Activated naive CD8-positive, alpha-beta T cell (primary cell): ENCODE data around the gene HSPA2.
"Not testable (repeated sequence)": the region's sequence is repeated elsewhere in the genome, so short reads cannot be mapped to it uniquely, and the experiment has no call there.

Experiments used
- H3K27ac Mint-ChIP-seq: one replicate; pipeline ENCODE4 v1.8.0; 2021; ENCODE audit warnings: mixed read lengths
- H3K27me3 Mint-ChIP-seq: one replicate; pipeline ENCODE4 v1.8.0; 2021; ENCODE audit warnings: mixed read lengths
- H3K36me3 Mint-ChIP-seq: one replicate; pipeline ENCODE4 v1.8.0; 2021; ENCODE audit warnings: mixed read lengths
- H3K4me1 Mint-ChIP-seq: one replicate; pipeline ENCODE4 v1.8.0; 2021; ENCODE audit warnings: low read depth, mixed read lengths
- H3K4me3 Mint-ChIP-seq: one replicate; pipeline ENCODE4 v1.8.0; 2021; ENCODE audit warnings: mild to moderate bottlenecking, mixed read lengths
- H3K9me3 Mint-ChIP-seq: one replicate; pipeline ENCODE4 v1.8.0; 2021; ENCODE audit warnings: low read depth, mixed read lengths

Gene HSPA2

GRCh38 chr14:64507376-64508156 is 33.0 kb upstream of the HSPA2 start:
- H3K27me3 Mint-ChIP-seq = no peaks in the 10 kb centered on the region
- no peaks in the 10 kb centered on the region for H3K9me3 Mint-ChIP-seq
- H3K4me3 Mint-ChIP-seq = peak overlapping the region; percentile 93
- H3K36me3 Mint-ChIP-seq = peaks cover 3% of the 10 kb centered on the region
- peaks cover 72% of the 10 kb centered on the region for H3K4me1 Mint-ChIP-seq
- H3K27ac Mint-ChIP-seq = peak overlapping the region; percentile 97

- no peaks in the 10 kb centered on the region for H3K9me3 Mint-ChIP-seq
- H3K36me3 Mint-ChIP-seq = no peaks in the 10 kb centered on the region
- H3K27me3 Mint-ChIP-seq = no peaks in the 10 kb centered on the region
- H3K27ac Mint-ChIP-seq = peak overlapping the region; percentile 97
- peaks cover 75% of the 10 kb centered on the region for H3K4me1 Mint-ChIP-seq
- H3K4me3 Mint-ChIP-seq = peak overlapping the region; percentile 93
These were observed 32.2 kb upstream of the HSPA2 start for GRCh38 chr14:64508215-64508776.

DNA sequence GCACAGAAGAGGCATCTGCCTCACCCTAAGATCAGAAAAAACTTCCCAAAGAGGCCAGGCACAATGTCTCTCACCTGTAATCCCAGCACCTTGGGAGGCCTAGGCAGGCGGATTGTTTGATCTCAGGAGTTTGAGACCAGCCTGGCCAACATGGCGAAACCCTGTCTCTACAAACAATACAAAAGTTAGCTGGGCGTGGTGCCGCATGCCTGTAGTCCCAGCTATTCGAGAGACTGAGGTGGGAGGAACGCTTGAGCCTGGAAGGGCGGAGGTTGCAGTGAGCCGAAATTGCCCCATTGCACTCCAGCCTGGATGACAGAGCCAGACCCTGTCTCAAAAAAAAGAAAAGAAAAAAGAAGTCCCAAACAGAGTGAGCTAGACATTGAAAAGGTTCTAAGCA is 31.5 kb upstream of the HSPA2 start:
- Mint-ChIP-seq H3K27me3 (no peaks in the 10 kb centered on the region), H3K27ac (peak overlapping the region; percentile 84), H3K36me3 (no peaks in the 10 kb centered on the region), H3K9me3 (no peaks in the 10 kb centered on the region), H3K4me3 (peak overlapping the region; percentile 45), H3K4me1 (peaks cover 80% of the 10 kb centered on the region)

DNA sequence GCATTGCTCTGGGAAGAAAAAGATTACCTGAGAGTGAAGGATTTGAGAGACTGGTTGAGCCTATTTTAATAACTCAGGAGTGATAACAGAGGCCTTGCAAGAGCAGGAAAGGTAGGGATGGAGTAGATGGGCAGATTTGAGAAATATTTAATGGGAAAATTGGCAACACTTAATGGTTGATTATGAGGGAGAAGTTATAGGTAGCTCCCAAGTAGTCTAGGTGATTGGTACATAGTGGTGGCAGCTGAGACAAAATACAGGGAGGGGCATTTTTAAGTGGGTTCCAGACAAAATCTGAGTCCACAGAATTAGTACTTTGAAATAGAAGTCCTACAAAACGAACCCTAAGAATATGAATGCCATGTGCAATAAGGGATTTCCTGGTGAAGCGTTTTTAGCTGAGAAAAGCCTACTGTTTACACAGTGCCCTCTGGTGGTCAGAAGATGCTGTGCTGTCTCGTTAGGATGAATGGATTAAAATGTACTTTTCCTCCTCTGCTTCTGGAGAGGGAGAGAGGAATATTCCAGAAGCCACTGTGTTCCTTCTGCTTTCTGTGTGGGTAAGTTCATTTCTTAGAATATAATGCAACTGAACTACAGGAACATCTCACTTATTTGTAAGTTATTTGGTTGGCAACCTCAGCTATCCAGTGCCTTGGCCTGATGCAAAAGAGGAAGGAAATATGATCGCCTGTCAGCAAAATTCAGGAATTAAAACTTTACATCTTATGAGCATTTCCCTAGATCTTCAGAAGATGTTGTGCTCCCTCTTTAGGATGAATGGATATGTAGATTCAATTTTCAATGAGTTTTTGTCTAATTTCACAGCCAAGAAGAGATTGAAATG is 29.5 kb upstream of the HSPA2 start:
- H3K4me1 Mint-ChIP-seq = peaks cover 86% of the 10 kb centered on the region
- peak overlapping the region; percentile 66 for H3K27ac Mint-ChIP-seq
- no peaks in the 10 kb centered on the region for H3K36me3 Mint-ChIP-seq
- H3K4me3 Mint-ChIP-seq = peak overlapping the region; percentile 65
- no peaks in the 10 kb centered on the region for H3K9me3 Mint-ChIP-seq
- H3K27me3 Mint-ChIP-seq = no peaks in the 10 kb centered on the region

- no peaks in the 10 kb centered on the region for H3K27me3 Mint-ChIP-seq
- H3K27ac Mint-ChIP-seq = no peak overlapping the region
- no peaks in the 10 kb centered on the region for H3K9me3 Mint-ChIP-seq
- H3K4me1 Mint-ChIP-seq = peaks cover 83% of the 10 kb centered on the region
- no peak overlapping the region for H3K4me3 Mint-ChIP-seq
- H3K36me3 Mint-ChIP-seq = no peaks in the 10 kb centered on the region
These were observed 27.3 kb upstream of the HSPA2 start for GRCh38 chr14:64513271-64513670.

DNA sequence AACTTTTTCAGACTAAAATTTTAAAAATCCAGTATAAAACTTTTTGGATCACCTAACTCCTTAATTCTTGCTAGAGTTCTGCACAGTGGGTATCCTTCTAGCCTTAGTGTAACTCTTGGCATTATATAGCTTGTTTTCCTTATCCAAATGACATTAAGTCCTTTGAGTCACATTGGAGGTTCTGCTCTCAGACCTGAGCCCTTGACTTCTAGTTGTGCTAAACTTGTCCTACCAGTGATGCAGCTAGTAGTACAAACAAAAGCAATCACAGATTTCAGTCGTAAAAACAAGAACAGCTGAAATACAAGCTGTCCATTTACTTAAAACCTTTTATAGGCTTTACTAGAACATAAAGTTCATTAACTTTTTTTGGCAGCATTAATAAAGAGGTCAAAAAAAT is 25.5 kb upstream of the HSPA2 start:
- Mint-ChIP-seq H3K27ac (no peak overlapping the region), H3K4me3 (no peak overlapping the region)

GRCh38 chr14:64516969-64517368 is 23.6 kb upstream of the HSPA2 start:
- H3K9me3 Mint-ChIP-seq = no peaks in the 10 kb centered on the region
- no peaks in the 10 kb centered on the region for H3K36me3 Mint-ChIP-seq
- no peaks in the 10 kb centered on the region for H3K27me3 Mint-ChIP-seq
- H3K4me1 Mint-ChIP-seq = peaks cover 60% of the 10 kb centered on the region
- H3K4me3 Mint-ChIP-seq = no peak overlapping the region
- H3K27ac Mint-ChIP-seq = peak overlapping the region; percentile 56

More for the DNA sequence above, 25.5 kb upstream of the HSPA2 start:
- Mint-ChIP-seq H3K9me3 (no peaks in the 10 kb centered on the region), H3K4me1 (peaks cover 69% of the 10 kb centered on the region), H3K27me3 (no peaks in the 10 kb centered on the region), H3K36me3 (no peaks in the 10 kb centered on the region)

- not testable (repeated sequence) for H3K36me3 Mint-ChIP-seq, H3K27ac Mint-ChIP-seq, H3K4me3 Mint-ChIP-seq, H3K9me3 Mint-ChIP-seq, H3K27me3 Mint-ChIP-seq
- peaks cover 53% of the 10 kb centered on the region for H3K4me1 Mint-ChIP-seq
These were observed 22.9 kb upstream of the HSPA2 start for GRCh38 chr14:64517667-64518066.

GRCh38 chr14:64518229-64518628 is 22.3 kb upstream of the HSPA2 start:
- H3K9me3 Mint-ChIP-seq = no peaks in the 10 kb centered on the region
- H3K27ac Mint-ChIP-seq = no peak overlapping the region
- no peaks in the 10 kb centered on the region for H3K27me3 Mint-ChIP-seq
- H3K4me1 Mint-ChIP-seq = peaks cover 47% of the 10 kb centered on the region
- H3K4me3 Mint-ChIP-seq = no peak overlapping the region
- no peaks in the 10 kb centered on the region for H3K36me3 Mint-ChIP-seq

- Mint-ChIP-seq H3K27me3 (no peaks in the 10 kb centered on the region), H3K36me3 (peaks cover 2% of the 10 kb centered on the region), H3K4me3 (no peak overlapping the region), H3K4me1 (peaks cover 36% of the 10 kb centered on the region), H3K27ac (no peak overlapping the region), H3K9me3 (no peaks in the 10 kb centered on the region)
These were observed 19.8 kb upstream of the HSPA2 start for GRCh38 chr14:64520699-64521098.

DNA sequence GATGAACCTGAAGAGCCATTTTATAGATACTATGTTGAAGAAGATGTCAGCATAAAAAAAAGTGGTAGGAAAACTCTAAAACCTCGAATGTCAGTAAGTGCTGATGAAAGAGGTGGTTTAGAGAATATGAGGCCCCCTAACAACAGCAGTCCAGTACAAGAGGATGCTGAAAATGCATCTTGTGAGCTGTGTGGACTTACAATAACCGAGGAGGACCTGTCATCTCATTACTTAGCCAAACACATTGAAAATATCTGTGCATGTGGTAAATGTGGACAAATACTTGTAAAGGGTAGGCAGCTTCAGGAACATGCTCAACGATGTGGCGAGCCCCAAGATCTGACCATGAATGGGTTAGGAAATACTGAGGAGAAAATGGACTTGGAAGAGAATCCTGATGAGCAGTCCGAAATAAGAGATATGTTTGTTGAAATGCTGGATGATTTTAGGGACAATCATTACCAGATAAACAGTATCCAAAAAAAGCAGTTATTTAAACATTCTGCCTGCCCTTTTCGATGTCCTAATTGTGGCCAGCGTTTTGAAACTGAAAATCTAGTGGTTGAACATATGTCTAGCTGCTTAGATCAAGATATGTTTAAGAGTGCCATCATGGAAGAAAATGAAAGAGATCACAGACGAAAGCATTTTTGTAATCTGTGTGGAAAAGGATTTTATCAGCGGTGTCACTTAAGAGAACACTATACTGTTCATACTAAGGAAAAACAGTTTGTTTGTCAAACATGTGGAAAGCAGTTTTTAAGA is 17.8 kb upstream of the HSPA2 start:
- Mint-ChIP-seq H3K27ac (no peak overlapping the region), H3K4me1 (peaks cover 21% of the 10 kb centered on the region), H3K9me3 (no peaks in the 10 kb centered on the region), H3K36me3 (peaks cover 2% of the 10 kb centered on the region), H3K4me3 (no peak overlapping the region), H3K27me3 (no peaks in the 10 kb centered on the region)

DNA sequence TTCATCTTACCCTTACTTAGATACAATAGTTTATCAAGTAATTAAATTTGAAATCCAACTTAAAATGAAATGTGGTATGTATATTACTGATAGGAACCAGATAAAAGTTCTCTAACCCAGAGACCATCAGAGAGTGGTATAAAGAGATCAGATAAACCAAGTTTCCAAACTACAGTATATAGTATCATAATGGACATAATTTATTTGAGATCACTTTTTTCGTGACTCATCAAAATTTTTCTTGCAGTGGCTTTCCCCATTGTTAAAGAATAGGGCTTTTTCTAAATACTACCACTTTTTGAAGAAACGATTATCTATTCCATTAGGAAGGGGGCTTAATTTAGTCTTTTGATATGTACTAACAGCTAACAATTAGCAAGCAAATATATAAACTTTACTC is 15.2 kb upstream of the HSPA2 start:
- no peak overlapping the region for H3K27ac Mint-ChIP-seq
- peaks cover 19% of the 10 kb centered on the region for H3K4me1 Mint-ChIP-seq
- no peak overlapping the region for H3K4me3 Mint-ChIP-seq
- no peaks in the 10 kb centered on the region for H3K27me3 Mint-ChIP-seq
- peaks cover 3% of the 10 kb centered on the region for H3K36me3 Mint-ChIP-seq
- no peaks in the 10 kb centered on the region for H3K9me3 Mint-ChIP-seq

DNA sequence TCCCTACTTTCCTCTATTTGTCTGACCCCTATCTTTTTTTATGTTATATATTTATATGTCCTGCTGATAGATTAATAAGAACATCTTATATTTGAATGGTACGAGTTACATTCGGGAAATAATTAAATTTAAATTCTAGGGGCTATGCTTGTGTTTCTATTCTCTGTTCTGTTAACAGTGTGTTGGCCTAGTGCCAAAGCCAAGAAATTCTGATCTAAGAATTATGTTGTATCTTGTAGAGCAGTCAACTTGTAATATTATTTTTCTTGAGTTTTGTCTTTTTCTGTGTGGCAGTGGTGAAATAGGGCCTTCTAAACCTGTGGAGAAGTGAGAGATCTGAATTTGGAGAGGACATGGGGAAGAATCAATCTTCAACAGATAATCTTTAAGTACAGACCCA is 9.0 kb upstream of the HSPA2 start:
- H3K36me3 Mint-ChIP-seq = peaks cover 2% of the 10 kb centered on the region
- H3K4me3 Mint-ChIP-seq = no peak overlapping the region
- H3K27me3 Mint-ChIP-seq = no peaks in the 10 kb centered on the region
- H3K9me3 Mint-ChIP-seq = no peaks in the 10 kb centered on the region
- peaks cover 9% of the 10 kb centered on the region for H3K4me1 Mint-ChIP-seq
- H3K27ac Mint-ChIP-seq = no peak overlapping the region

DNA sequence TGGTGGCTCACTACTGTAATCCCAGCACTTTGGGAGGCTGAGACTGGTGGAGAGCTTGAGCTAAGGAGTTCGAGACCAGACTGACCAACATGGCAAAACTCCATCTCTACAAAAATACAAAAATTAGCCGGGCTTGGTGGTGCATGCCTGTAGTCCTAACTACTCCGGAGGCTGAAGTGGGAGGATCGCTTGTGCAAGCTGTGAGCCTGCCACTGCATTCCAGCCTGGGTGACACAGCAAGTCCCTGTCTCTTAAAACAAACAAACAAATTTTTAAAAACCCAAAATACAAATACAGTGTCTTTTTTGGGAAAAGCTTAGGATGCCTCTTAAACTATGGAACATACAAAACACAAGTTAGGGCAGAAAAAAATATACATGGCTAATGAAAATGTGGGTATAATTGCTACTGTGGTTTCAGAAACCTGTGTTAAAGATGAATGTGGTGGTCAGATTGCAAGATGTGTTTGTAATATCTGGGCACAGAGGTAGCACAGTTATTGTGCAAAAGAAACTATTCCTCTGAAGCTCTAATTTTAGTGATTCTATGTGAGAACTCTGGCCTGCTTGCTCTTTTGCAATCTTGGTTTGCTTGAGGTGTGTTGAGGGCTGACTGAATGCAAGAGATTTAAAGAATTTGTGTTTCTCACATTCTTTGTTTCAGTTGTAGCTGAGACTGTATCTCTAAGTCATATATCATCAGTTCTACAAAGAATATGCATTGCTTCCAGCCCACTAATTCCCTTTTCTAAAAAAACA is 3.9 kb upstream of the HSPA2 start:
- H3K4me3 Mint-ChIP-seq = no peak overlapping the region

More for the DNA sequence above, 3.9 kb upstream of the HSPA2 start:
- H3K4me1 Mint-ChIP-seq = peaks cover 22% of the 10 kb centered on the region
- H3K36me3 Mint-ChIP-seq = no peaks in the 10 kb centered on the region
- H3K9me3 Mint-ChIP-seq = no peaks in the 10 kb centered on the region
- peaks cover 1% of the 10 kb centered on the region for H3K27me3 Mint-ChIP-seq
- H3K27ac Mint-ChIP-seq = no peak overlapping the region
